ENCODE results near the gene STK40.

Gene STK40

DNA sequence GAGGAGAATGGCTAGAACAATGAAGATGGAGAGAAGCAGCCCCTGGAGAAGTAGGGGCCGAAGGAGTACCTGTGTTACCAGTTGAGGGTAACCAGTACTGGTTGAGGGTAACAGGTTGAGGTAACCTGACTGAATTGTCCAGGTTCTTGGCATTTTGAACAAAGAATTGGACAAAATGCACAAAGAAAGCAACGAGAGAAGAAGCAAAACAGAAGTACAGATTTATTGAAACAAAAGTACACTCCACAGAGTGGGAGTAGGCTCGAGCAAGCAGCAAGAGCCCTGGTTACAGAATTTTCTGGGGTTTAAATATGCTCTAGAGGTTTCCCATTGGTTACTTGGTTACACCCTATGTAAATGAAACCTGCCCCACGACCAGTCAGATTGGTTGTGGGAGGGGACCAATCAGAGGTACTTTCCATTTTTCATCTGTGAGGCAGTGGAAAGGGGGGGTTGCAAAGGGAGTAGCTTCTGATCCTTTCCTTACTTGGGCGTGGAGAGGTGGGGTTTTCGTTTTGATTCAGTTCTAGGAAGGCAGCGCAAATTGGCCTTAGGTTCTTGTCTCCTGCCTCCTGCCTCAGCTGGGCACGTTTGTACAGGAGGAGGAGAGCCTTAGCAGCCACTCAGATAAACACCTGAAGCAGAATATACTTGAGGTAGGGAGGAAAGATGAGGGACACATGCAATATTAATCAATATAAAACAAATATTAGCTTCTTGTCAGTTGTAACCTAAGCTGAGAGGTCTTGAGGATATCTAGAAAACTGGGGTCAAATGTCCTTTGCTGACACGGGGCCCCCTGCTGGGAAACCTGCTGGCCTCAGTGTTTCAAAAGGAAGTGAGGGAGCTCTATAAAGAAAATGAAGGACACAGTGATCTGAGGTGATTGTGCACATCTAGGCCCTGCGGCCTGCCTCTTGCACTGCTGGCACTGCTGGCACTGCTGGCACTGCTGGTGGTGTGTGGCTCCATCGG is 26.2 kb upstream of the STK40 start:
- no peak for DNase-seq (ENCODE audit: low read depth)
- TF ChIP-seq, protein P1, sequence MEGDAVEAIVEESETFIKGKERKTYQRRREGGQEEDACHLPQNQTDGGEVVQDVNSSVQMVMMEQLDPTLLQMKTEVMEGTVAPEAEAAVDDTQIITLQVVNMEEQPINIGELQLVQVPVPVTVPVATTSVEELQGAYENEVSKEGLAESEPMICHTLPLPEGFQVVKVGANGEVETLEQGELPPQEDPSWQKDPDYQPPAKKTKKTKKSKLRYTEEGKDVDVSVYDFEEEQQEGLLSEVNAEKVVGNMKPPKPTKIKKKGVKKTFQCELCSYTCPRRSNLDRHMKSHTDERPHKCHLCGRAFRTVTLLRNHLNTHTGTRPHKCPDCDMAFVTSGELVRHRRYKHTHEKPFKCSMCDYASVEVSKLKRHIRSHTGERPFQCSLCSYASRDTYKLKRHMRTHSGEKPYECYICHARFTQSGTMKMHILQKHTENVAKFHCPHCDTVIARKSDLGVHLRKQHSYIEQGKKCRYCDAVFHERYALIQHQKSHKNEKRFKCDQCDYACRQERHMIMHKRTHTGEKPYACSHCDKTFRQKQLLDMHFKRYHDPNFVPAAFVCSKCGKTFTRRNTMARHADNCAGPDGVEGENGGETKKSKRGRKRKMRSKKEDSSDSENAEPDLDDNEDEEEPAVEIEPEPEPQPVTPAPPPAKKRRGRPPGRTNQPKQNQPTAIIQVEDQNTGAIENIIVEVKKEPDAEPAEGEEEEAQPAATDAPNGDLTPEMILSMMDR (IDR thresholded peaks at IDR 0.05; ENCODE audit: control insufficient read depth, insufficient read depth, low read depth, low read length, missing control alignments), result no peak

DNA sequence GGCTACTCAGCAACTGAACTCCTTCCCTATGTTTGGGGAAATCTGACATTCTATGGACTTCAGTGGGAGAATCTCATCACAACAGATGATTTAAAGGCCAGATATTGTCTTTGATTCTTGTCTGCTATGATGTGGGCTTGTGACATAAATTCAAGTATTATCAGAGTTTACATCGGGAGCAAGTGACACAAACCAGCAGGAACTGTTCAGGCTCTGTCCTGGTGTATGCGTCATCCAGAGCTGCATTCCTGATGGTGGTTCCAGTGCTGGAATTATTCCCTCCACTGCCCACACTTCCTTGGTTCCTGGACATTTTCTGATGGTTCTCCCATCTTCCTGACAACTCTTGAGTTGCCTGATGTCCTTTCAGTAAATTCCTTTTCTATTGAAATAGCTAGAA is 22.8 kb upstream of the STK40 start:
- TF ChIP-seq, protein P1 (IDR thresholded peaks at IDR 0.05; ENCODE audit: control insufficient read depth, insufficient read depth, low read depth, low read length, missing control alignments), result no peak
- H3K4me3 ChIP-seq (ENCODE audit: control insufficient read depth, low read depth, low read length), result no peak overlapping the region
- DNase-seq (ENCODE audit: low read depth), result no peak

More for the DNA sequence above, 26.2 kb upstream of the STK40 start:
- no peak overlapping the region for H3K4me3 ChIP-seq (ENCODE audit: control insufficient read depth, low read depth, low read length)

DNA sequence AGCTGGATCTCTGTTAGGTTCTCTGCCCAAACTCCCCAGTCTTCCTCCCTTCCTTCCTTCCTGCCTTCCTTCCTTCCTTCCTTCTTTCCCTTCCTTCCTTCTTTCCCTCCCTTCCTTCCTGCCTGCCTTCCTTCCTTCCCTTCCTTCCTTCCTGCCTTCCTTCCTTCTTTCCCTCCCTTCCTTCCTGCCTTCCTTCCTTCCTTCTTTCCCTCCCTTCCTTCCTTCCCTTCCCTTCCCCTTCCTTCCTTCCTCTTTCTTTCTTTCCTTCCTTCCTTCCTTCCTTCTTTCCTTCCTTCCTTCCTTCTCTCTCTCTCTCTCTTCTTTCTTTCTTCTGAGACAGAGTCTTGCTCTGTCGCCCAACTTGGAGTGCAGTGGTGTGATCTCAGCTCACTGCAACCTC is 20.7 kb upstream of the STK40 start:
- no peak for DNase-seq (ENCODE audit: low read depth)

DNA sequence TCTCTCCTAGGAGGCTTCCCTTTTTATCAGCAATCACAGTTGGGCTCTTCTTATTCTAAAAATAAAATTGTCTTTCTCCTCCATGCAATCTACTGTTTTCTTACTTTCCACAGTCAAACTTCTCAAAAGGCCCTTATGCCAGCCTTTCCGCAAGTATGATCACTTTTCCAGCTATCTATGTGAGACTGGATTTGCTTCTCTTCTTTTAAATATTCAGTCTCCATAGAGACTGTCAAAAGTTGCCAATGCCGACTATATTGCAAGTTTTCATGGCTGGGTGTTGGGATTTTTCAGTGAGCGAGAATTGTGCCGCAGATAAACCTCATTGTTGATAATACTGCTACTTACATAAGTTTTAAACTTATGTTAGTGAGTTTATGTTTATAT is 16.8 kb upstream of the STK40 start:
- H3K4me3 ChIP-seq (ENCODE audit: control insufficient read depth, low read depth, low read length), result no peak overlapping the region
- TF ChIP-seq, protein P1 (IDR thresholded peaks at IDR 0.05; ENCODE audit: control insufficient read depth, insufficient read depth, low read depth, low read length, missing control alignments), result no peak
- no peak for DNase-seq (ENCODE audit: low read depth)

More for the DNA sequence above, 20.7 kb upstream of the STK40 start:
- TF ChIP-seq, protein P1 (IDR thresholded peaks at IDR 0.05; ENCODE audit: control insufficient read depth, insufficient read depth, low read depth, low read length, missing control alignments), result no peak
- H3K4me3 ChIP-seq (ENCODE audit: control insufficient read depth, low read depth, low read length), result no peak overlapping the region

DNA sequence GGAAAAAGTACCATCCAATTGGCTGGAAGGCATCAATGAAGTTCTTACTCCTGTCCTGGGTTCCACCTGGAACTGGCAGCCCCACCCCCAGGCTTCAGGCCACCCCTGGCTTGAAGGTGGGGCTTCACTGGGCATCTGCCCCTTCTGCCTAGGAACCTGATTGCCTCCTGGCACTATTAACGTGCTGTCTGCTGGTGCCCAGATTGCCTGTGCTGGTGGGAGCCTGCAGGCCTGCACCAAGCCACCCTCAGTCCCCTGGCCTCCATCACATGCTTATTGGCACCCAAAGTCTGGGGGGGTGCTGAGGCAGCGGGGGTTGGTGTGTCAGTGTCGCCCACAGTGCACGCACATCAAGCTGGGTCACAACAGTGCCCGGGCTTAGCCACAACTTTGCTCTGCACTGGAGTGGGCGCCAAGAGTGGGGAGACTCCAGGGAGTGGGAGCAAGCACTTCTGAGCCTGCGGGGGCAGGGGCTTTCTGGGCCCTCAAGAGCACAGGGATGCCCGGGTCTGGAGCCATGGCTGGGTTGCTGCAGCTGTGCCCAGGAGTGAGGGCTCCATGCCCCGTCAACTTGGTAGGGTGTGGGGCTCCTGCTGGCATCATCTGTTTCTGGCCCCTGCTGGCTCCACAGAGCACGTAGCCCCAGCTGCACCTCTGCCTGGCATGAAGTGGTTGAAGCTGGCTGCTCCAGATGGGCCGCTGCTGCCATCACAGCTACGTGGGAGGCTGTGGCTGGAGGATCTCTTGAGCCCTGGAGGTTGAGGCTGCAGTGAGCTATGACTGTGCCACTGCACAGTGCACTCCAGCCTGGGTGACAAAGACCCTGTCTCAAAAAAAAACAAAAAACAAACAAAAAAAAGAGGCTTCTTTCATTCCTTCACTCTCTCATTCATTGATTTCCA is 16.1 kb upstream of the STK40 start:
- H3K4me3 ChIP-seq (ENCODE audit: control insufficient read depth, low read depth, low read length), result peak overlapping the region; percentile 45
- DNase-seq (ENCODE audit: low read depth), result no peak
- TF ChIP-seq, protein P1 (IDR thresholded peaks at IDR 0.05; ENCODE audit: control insufficient read depth, insufficient read depth, low read depth, low read length, missing control alignments), result no peak

DNA sequence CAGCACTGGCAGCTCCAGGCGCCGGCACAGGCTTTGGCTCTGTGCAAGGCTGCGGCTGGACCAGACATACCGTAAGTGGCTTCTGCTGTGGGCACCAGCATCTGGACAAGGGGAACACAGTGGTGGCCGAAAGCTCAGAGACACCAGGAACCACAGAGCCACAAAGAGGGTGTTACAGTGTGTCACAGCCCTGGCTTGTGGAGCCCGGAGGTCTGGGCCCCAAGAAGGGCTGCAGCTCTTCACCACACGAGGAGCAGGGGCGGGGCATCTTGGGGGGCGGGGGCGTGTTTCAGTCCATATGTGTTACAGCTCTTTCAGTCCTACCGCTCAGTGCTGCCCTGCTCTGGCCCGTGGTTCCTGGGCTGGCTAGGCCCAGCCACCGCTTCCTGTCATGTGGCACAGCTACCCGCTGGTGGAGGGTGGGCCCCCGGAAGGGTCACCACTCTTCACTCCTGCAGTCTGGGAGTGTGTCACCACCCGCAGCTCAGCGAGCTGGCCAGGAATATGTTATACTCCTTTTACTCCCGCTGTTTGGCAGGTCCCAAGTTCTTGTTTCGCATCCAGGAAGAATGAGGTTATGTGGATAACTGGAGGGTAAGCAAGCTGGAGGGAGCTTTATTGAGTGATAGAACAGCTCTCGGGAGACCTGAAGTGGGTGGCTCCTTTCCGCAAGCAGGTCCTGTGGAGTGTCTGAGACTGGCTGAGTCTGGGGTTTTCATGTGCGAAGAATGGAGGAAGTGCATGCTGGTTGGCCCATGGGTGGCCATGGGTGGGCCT is 15.3 kb upstream of the STK40 start:
- peak; percentile 82 for DNase-seq (ENCODE audit: low read depth)
- TF ChIP-seq, protein P1 (IDR thresholded peaks at IDR 0.05; ENCODE audit: control insufficient read depth, insufficient read depth, low read depth, low read length, missing control alignments), result no peak
- peak overlapping the region; percentile 45 for H3K4me3 ChIP-seq (ENCODE audit: control insufficient read depth, low read depth, low read length)
